NOMO-1 treated with dmso at 0.1 percent for 144 hours (cell line): Measurements from ENCODE around the gene APOA1.
"Not testable (repeated sequence)": the region's sequence is repeated elsewhere in the genome, so short reads cannot be mapped to it uniquely, and the experiment has no call there.

Experiments
- DNase-seq: peaks from one replicate; lab custom pipeline; 2025; ENCODE audit not compliant: unreplicated experiment; lab: John Stamatoyannopoulos, UW

APOA1 gene

DNA sequence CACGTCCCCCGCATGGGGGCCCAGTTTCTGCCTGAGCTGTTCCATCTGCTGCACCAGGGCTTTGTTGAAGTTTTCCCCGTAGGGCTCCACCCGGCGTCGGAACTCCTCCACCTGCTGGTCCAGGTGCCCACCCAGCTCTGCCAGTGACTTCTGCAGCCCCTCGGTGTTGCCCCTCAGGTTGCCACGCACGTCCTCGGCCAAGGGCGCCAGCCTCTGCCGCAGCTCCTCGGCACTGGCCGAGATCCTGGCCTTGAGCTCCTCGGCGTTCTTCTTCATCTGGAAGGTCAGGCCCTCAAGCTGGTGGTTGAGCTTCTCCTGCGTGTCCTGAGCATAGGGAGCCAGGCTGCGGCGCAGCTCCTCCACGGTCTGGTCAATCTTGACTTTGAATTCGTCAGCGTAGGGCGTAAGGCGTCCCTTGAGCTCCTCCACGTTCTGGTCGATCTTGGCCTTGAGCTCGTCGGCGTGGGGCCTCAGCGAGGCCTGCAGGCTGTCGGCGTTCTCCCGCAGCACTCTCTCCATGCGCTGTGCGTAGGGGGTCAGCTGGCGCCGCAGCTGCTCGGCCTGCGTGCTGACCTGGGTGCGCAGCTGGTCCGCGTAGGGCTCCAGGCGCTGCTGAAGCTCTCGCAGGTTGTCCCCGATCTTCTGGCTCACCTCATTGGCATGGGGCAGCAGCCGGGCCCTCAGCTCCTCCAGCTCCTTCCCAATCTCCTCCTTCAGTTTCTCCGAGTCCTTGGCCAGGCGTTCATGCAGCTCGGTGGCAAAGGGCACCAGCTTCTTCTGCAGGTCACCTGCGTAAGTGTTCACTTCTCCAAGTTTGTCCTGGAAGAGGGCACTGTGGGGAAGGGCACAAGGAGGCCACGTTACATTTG, 16.1 kb downstream of the APOA1 start:
- DNase-seq = no peak

DNA sequence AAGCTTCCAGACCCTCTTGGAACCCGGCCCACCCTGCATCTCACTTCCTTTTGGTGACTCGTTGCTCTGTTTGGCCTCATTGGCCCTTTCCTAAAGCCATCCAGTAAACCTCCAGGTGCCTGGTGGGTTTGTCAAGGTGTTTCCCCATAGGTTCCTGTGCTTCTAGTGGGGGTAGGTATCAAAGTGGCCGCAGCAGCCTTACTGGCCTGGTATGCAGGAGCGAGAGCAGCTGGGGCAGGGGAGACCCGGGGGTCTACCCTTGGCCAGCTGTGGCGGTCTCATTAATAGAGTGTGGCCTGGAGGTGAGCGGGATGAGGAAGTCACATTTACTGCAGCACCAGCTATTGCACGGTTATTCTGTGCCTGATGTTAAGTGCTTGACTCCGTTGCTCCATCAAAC, 18.4 kb downstream of the APOA1 start:
- DNase-seq = no peak

DNA sequence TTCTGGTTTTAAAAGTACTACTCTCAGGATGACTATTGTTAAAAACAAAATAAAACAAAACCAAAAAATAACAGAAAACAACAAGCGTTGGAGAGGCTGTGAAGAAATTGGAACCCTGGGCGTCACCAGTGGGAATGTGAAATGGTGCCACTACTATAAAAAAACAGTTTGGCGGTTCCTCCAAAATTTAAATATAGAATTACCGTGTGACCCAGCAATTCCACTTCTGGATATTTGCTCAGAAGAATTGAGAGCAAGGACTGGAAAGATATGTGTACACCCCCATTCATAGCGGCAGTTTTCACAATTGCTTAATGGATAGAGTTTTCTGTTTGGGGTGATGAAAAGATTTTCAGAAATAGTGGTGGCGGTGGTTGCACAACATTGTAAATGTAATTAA, 22.9 kb downstream of the APOA1 start:
- DNase-seq = no peak

DNA sequence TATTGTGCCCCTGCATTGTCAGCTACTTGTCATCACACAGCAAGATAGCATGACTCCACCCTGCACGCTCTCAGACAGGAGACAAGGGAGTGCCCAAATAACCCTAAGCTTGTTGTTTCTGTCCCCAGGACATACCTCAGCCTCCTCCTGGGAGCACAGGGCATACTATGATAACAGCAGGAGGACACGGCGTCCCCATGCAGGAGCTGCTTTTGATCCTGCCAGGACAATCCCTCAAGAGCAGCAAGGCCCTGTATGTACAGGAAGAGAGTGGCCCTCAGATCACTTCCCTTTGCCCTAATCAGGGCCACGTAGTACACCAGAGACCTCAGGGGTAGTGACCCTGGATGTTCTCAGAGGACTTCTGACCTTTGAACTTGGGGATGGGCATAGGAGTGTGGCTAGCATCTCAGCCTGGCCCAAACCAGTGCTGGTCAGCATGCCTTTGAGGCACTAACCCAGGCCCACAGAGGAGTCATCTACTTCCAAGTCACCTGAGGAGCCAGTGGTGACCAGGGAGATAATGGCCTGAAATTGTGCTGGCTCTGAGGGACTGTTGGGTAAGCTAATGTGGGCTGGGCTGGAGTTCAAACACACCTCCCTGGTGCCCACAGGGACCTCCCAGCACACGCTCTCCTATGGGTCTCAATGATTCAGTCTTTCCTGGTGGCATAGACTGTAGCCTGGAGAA, 23.5 kb downstream of the APOA1 start:
- DNase-seq = no peak

DNA sequence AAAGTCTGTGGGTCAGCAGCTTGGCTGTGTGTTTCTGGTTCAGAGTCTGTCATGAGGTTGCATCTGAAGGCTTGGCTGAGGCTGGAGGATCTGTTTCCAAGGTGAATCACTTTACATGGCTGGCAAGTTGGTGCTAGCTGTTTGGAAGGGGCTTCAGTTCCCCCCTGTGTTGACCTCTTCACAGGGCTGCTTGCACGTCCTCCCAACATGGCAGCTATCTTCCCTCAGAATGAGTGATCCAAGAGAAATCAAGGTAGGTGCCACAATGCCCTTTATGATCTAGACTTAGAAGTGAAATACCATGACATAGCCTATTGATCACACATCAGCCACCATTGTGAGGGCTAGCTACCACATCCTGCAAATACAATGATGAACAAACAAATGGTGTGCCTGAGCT, 24.3 kb downstream of the APOA1 start:
- no peak for DNase-seq

DNA sequence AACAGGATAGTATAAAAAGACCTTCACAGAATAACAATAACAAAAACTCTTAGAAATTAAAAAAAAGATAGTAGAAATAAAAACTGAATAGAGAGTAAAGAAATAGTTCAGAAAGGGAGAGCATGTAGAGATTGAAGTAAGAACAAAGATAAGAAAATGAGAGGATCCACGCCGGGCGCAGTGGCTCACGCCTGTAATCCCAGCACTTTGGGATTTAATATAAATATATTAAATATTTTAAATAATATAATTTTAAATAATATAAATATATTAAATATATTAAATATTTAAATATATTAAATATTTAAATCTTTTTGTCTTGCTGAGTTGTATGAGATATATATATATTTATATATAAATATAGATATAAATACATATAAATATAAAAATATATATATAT, 25.3 kb downstream of the APOA1 start:
- no peak for DNase-seq

DNA sequence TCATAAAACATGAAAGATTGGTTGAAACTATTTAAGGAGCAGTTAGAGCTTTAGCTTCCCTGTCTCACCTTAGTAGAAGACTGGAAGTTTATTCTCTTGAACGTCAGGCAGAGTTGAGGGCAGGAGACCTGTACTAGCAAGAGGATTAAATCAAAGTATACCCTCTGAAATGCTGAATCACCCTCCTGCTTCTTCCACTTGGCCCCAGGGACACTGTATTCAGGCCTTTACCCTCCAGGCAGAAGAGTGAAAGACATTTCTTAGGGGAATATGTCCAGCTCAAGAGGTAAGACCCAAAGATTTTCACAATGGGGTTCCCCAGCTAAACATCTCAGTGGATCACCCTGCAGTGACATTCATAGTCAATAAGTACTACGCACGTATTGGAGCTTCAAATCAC, 26.2 kb downstream of the APOA1 start:
- no peak for DNase-seq

DNA sequence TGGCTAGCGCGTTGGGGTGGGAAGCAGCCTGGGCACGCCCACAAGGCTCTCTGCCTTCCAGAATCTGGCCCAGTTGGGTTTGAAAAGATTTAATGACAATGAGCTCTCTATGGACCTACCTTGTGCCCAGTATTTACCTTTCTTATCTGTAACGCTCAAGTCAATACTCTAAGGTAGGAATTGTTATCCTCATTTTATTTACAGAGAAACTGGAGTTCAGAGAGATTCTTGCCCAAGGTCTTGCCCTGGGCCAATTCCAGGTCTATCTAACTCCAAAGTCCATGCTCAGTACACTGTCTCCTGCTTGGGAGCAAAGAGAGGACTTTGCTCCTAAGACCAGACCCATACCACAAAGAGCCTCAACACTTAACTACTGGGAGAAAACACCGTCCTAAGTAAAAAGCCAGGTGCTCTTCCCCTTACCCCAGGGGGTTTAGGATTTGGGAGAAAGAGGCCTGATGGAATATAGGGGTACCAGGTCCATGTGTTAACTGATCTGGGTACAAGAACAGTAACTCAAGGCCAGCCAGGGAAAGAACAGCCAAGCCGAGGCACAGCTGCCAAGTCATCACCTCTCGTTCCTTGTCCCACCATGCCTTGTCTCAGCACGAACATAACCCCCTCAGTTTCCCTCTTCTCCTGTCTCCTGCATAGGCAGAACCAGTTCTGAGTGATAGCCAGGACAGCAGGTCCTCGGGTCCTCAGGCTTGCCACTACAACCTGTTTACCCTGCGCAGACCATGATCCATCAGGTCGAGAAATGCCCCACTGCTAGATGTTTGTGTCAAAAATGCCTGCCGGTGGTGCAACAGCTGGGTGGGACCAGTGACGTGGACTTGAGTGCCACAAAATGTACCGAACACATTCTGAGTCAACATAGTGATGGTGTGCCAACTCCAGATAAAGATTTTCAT, 28.9 kb downstream of the APOA1 start:
- no peak for DNase-seq

DNA sequence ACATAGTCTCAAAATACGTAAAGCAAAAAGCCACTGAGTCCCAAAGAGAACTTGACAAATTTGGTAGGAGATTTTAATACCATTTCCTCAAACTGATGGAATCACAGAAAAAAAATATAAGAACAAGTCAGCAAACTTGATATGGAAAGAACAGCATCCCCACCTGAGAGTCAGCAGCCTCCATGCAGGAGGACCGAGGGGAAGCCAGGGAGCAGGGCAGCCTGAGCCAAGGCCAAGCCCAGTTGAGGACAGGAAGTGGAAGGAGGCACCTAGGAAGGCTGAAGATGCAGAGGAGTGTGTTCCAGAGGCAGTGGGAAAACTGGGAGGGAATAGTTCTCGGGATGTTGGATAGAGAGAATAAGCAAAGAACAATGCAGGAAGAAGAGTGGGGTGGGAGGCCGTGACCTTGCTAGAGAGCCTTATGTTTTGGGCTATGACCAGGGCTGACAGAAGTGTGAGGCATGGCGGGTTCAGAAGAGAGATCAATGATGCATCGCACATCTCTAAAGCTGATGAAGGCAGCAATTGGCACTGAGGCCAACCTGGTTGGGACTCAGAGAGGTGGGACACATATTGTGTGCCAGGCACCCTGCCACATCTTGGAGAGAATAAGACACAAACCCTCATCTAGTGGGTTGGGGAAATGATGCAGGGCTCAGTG, 29.7 kb downstream of the APOA1 start:
- DNase-seq = no peak

DNA sequence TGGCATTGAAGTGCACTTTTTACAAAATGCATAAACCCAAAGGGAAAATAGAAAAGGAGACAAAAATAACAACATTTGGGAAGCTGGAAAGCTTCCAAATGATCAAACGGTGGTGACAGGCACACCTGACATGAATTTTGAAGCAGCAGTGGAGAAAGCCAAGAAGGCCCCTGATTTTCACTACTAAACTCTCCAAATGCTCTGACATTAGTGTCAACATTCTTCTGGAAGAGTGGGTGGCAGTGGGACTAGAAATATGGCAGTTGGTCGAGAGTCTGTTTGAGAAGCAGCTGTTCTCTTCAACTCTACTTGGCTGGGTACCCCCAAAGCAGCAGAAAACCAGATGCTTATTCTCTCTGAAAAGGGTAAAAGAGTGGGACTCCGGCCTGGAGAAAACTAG, 33.4 kb downstream of the APOA1 start:
- DNase-seq = no peak

DNA sequence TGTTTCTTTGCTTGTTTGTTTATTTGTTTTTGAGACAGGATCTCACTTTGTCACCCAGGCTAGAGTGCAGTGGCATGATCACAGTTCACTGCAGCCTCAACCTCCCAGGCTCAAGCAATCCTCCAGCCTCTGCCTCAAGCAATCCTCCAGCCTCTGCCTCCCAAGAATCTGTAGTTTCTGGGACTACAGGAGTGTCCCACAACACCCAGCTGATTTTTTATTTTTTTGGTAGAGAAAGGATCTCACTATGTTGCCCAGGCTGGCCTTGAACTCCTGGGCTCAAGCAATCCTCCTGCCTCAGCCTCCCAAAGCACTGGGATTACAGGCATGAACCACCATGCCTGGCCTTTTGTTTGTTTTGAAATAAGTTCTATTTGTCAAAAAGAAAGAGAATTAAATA, 35.8 kb downstream of the APOA1 start:
- DNase-seq = not testable (repeated sequence)

DNA sequence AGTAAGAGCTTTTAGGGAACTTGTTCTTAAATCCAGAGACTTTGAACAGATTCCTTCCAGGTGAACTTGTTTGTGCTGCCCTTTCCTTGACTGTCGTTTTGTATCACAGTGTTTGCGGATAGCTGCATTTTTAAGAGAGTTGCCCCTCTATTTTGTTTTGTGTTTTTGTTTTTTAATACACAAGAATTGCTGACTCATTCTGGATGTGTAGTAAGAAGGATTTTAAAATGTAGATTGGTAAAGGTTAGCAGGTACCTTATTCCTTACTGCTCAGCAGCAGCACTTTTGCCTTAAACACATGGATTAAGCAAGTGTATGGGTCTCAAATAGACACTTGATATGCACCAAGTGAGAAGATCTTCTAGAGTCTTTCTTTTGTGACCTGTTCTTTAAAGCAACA, 36.8 kb downstream of the APOA1 start:
- no peak for DNase-seq

DNA sequence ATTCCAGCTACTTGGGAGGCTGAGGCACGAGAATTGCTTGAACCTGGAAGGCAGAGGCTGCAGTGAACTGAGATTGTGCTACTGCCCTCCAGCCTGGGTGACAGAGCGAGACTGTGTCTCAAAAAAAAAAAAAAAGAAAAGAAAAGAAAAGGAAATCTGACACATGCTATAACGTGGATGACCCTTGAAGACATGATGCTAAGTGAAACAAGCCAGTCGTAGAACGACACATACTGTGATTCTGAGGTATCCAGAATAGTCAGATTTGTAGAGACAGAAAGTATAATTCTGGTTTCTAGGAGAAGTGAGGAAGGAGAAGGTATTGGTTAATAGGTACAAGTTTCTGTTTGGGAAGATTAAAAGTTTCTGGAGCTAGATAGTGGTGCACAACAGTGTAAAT, 39.1 kb downstream of the APOA1 start:
- DNase-seq = no peak

DNA sequence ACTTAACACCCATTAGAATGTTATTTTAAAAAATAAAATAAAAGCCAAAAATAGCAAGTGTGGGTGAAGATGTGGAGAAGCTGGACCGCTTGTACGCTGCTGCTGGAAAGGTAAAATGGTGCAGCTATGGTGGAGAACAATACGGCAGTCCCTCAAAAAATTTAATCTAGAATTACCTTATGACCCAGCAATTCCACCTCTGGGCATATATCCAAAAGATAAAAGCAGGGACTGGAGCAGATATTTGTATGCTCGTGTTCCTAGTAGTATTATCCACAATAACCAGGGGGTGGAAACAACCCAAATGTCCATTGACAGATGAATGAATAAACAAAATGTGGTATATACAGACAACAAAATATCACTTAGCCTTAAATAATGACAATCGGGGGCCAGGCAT, 39.6 kb downstream of the APOA1 start:
- no peak for DNase-seq

DNA sequence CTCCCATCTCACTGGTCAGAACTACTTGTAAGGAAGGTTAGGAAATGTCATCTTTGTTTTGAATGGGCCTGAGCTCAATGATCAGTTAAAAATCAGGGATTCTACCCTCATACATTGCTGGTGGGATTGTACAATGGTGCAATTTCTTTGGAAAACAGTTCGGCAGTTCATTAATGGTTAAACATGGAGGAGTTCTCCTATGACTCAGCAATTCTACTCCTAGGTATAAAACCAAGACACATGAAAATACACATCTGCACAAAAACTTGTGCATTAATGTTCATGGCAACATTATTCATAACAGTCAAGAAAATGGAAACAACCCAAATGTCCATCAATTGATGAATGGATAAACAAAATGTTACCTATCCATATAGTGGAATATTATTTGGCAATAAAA, 40.9 kb downstream of the APOA1 start:
- no peak for DNase-seq

DNA sequence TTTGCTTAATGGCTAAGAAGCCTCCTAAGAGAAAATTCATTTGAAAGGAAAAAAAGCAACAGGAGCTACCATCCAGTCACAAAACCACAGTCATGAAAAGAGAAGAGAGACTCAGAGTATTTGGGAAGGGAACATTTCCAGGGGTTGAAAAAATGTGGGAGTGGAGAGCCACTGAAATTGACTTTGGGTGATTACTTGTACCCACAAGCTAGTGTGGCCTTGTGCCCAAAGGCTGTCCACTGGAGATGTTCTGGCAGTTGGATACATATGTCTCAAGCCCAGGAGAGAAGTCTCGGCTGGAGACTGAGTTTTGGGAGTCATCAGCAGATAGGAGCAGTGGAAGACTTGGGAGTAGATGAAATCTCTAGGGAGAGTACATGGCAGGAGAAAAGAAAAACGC, 42.6 kb downstream of the APOA1 start:
- DNase-seq = no peak

DNA sequence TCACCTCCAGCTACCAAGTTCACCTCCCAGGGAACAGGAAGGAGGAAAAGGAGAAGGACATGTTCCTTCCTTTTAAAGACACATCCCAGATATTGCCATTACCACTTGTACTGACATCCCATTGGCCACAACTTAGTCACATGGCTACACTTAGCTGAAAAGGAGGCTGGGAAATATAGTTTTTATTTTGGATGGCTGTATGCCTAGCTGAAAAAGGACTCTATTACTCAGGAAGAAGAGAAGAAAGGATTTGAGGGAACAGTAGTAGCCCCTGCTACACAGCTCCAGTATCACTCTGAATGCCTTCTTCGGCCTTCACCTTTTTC, 43.7 kb downstream of the APOA1 start:
- DNase-seq = no peak

DNA sequence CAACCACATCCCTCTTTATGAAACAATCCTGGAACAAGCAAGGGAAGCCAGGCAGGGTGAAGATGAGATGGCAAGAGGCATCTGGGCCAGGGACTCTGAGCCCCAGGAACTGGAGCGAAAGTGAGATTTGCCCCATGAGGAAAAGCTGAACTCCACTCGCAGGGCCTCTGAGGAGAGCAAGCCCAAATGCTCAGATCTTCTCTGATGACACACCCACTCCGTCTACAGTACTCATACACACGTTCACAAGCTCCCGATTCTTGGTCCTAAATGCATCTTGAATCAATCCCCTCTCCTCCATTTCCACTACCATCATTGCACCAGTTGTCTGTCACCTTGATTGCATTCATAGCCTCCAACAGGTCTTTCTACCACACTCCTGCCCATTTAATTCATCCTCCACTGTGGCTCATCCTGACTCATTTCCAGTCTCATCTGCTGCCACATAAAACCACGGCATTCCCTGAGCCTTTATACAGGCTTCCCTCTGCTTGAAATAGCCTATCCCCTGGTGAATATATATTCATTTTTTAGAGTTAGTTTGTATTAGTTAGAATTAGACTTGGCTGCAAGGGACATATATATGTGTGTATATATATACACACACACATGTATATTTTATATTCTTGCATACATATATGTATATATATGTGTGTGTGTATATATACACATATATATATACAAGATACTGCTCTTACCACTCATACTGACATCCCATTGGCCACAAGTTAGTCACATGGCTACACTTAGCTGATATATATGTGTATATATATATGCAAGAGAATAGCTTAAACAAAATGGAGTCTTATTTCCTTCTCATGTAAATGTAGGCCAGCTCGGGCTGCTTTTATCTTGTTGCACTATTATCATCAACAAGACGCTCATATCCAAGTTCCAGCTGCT, 44.3 kb downstream of the APOA1 start:
- DNase-seq = no peak

DNA sequence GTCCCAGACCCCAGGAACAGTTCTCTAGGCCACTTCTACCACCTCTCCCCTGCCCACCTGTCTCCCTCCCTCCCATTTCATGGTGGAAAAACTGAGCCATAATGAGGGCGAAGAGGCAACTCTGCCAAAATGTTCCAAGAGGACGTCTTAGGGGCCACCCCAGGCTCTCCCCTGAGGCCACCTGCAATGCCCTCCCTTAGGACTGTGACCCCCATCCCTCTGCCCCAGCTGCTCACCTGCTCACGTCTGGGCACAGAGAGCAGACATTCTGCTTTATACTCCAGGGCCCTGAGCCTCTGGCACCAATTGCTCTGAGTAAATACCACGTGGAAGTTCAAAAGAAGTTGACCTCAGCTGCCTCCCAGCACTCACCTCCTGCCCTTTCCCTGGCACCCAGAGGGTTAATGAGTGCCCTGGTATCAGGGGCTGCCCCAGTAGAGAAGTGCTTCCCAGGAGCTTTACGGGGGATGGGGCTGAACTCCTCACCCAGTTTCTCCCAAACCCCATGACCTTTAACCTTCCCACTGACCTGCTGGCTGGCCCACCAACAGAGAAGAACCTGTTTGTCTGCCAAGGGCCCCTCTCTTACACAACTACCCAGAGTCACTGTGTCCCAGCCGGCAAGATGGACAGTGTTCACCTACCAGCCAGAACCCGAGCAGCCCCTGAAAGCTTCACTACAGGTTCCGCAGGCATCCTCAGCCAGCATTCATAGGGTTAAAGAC, 45.1 kb downstream of the APOA1 start:
- DNase-seq = no peak

DNA sequence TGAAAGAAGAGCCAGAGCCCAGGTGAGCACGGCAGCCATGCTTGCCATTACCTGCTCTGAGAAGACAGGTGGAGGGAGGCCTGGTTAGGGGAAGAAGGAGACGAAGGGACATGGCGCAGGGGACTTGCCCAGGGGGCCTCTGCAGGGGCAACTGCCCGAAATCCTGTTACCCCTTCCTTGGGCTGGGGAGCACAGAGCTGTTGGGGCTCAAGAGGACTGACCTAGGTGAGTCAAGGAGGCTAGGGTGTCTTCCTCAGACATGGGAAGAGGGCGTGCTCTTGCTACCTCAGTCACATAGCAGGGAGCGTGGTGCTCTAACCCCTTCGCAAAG, 45.6 kb downstream of the APOA1 start, which contains the start of gene APOA5:
TSS of gene APOA5 (minus strand) at position 67 of the 331 bp plus-strand sequence. CDS start at position 48, 19 bp downstream.
- no peak for DNase-seq
